Osteoblast (primary cell): ENCODE measurements around the gene ADH1A. TPM values are rescaled to one million over a fixed set of nuclear protein-coding genes. Genes with fewer than 3 reads are reported as not detected.

Experiments used
- DNase-seq: peaks from one replicate; pipeline ENCODE4 v3.0.0; 2011; ENCODE audit warnings: low spot score, mixed read lengths; ENCODE audit not compliant: insufficient read length; ENCODE audit errors: missing footprints
- H2AFZ ChIP-seq: 2 replicates; pipeline ENCODE4 v1.6.0; 2011; ENCODE audit warnings: mild to moderate bottlenecking, low read length
- H3K27ac ChIP-seq: 2 replicates; pipeline ENCODE4 v1.5.1; 2011; ENCODE audit warnings: mild to moderate bottlenecking, low read depth, low read length, moderate library complexity
- H3K27me3 ChIP-seq: 2 replicates; pipeline ENCODE4 v1.6.0; 2012; ENCODE audit warnings: mild to moderate bottlenecking, control low read depth, inconsistent platforms, low read length, moderate library complexity; ENCODE audit not compliant: insufficient read depth
- H3K36me3 ChIP-seq: 2 replicates; pipeline ENCODE4 v1.5.1; 2011; ENCODE audit warnings: mild to moderate bottlenecking, low read length, control low read depth, moderate library complexity; ENCODE audit not compliant: insufficient read depth
- H3K4me1 ChIP-seq: 2 replicates; pipeline ENCODE4 v1.5.1; 2011; ENCODE audit warnings: mild to moderate bottlenecking, low read length, control low read depth, moderate library complexity; ENCODE audit not compliant: insufficient read depth
- H3K4me2 ChIP-seq: 2 replicates; pipeline ENCODE4 v1.6.0; 2011; ENCODE audit warnings: mild to moderate bottlenecking, low read length; ENCODE audit not compliant: insufficient read depth
- H3K4me3 ChIP-seq: fragments of 200-600 bp; sonication (generic); 3 replicates; pipeline ENCODE4 v1.5.1; 2012; ENCODE audit warnings: mild to moderate bottlenecking, low read length, inconsistent platforms; ENCODE audit not compliant: insufficient read depth
- H3K79me2 ChIP-seq: 2 replicates; pipeline ENCODE4 v1.6.0; 2012; ENCODE audit warnings: mild to moderate bottlenecking, low read length, control low read depth, inconsistent platforms; ENCODE audit not compliant: insufficient read depth
- H3K9me3 ChIP-seq: 2 replicates; pipeline ENCODE4 v1.5.1; 2011; ENCODE audit warnings: low read depth, low read length, control low read depth
- H4K20me1 ChIP-seq: 2 replicates; pipeline ENCODE4 v1.6.0; 2012; ENCODE audit warnings: mild to moderate bottlenecking, low read length, control low read depth; ENCODE audit not compliant: insufficient read depth
- CTCF ChIP-seq: IDR thresholded peaks from 2 replicates; pipeline ENCODE4 v1.5.1; 2011; ENCODE audit warnings: mild to moderate bottlenecking, low read depth, low read length, moderate library complexity; ENCODE audit errors: extremely low read depth
- total RNA-seq: library from RNA; depleted of rRNA; stranded (reverse); fragments of >200 nt; gene quantifications from 2 replicates; pipeline ENCODE4 v1.2.3, GENCODE V29; 2012

The ADH1A gene
- total RNA-seq, 1 donor, result not detected

GRCh38 chr4:99275885-99276284 is 14.9 kb downstream of the ADH1A start:
- H3K27me3 ChIP-seq, result no peaks in the 10 kb centered on the region
- no peak for TF ChIP-seq CTCF
- H4K20me1 ChIP-seq, result no peaks in the 10 kb centered on the region
- no peaks in the 10 kb centered on the region for H3K9me3 ChIP-seq
- no peak overlapping the region for H3K4me3 ChIP-seq
- no peaks in the 10 kb centered on the region for H3K79me2 ChIP-seq
- no peak overlapping the region for H3K4me2 ChIP-seq
- H3K27ac ChIP-seq, result no peak overlapping the region
- no peaks in the 10 kb centered on the region for H3K4me1 ChIP-seq
- DNase-seq, result no peak
- H3K36me3 ChIP-seq, result no peaks in the 10 kb centered on the region
- H2AFZ ChIP-seq, result no peak overlapping the region

- no peaks in the 10 kb centered on the region for H4K20me1 ChIP-seq
- H3K36me3 ChIP-seq, result no peaks in the 10 kb centered on the region
- no peak overlapping the region for H3K4me3 ChIP-seq
- H3K27ac ChIP-seq, result no peak overlapping the region
- DNase-seq, result no peak
- H3K79me2 ChIP-seq, result no peaks in the 10 kb centered on the region
- H2AFZ ChIP-seq, result no peak overlapping the region
- no peaks in the 10 kb centered on the region for H3K27me3 ChIP-seq
- TF ChIP-seq CTCF, result no peak
- no peak overlapping the region for H3K4me2 ChIP-seq
- no peaks in the 10 kb centered on the region for H3K9me3 ChIP-seq
- H3K4me1 ChIP-seq, result no peaks in the 10 kb centered on the region
Observed at GRCh38 chr4:99275050-99275449, 15.7 kb downstream of the ADH1A start.

- TF ChIP-seq CTCF, result no peak
- Histone ChIP-seq H3K27ac (no peak overlapping the region), H4K20me1 (no peaks in the 10 kb centered on the region), H3K9me3 (no peaks in the 10 kb centered on the region), H3K27me3 (no peaks in the 10 kb centered on the region), H3K4me3 (no peak overlapping the region), H2AFZ (no peak overlapping the region), H3K4me1 (no peaks in the 10 kb centered on the region), H3K36me3 (no peaks in the 10 kb centered on the region), H3K79me2 (no peaks in the 10 kb centered on the region), H3K4me2 (no peak overlapping the region)
- no peak for DNase-seq
Observed at GRCh38 chr4:99273704-99274103, 17.1 kb downstream of the ADH1A start.

- no peak for TF ChIP-seq CTCF
- Histone ChIP-seq H3K4me1 (no peaks in the 10 kb centered on the region), H3K27me3 (no peaks in the 10 kb centered on the region), H3K4me2 (no peak overlapping the region), H4K20me1 (no peaks in the 10 kb centered on the region), H3K27ac (no peak overlapping the region), H3K4me3 (no peak overlapping the region), H3K9me3 (no peaks in the 10 kb centered on the region), H3K36me3 (no peaks in the 10 kb centered on the region), H2AFZ (no peak overlapping the region), H3K79me2 (no peaks in the 10 kb centered on the region)
- peak; percentile 3 for DNase-seq
Observed at GRCh38 chr4:99264927-99265326, 25.9 kb downstream of the ADH1A start.
